OCI-M1 (cell line): ENCODE measurements around the gene HYI.
"Not testable (repeated sequence)": the region's sequence is repeated elsewhere in the genome, so short reads cannot be mapped to it uniquely, and the experiment has no call there.

Source experiments
- DNase-seq: peaks from one replicate; lab custom pipeline; 2025; lab: John Stamatoyannopoulos, UW

Gene HYI, protein sequence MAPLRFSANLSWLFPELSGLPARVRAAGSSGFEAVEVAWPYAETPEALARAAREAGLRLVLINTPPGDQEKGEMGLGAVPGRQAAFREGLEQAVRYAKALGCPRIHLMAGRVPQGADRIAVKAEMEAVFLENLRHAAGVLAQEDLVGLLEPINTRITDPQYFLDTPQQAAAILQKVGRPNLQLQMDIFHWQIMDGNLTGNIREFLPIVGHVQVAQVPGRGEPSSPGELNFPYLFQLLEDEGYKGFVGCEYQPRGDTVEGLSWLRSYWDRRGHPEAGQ

DNA sequence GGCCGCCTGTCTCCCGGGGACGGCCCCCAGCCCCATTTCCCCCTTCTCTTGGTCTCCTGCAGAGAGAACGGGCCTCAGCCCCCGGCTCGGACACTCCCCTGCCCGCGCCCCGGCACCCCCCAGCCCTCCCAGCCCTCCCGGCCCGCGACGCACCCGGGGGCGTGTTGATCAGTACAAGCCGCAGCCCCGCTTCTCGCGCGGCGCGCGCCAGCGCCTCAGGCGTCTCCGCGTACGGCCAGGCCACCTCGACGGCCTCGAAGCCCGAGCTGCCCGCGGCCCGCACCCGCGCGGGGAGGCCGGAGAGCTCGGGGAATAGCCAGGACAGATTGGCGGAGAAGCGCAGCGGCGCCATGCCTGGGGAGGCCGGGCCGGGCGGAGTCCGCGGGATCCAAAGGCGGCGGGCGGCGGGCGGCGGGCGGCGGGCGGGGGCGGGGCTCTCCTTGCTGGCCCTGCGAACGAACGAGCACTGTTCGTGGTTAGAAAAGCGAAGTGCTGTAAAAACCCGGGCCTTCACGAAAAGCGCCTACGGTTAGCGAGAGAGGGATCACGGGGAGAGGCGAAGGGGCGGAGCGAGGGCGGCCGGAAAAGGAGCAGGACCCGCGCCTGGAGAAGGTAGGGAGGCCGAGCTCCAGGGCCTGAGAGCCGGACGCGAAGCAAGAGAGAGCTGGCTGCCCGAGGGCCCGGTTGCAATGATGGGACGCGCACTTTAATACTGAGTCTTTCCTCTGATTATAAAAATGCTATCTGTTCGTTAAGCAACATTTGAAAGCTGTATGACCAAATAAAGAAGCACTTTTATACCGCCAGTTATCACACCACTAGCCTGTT lies at the start of gene HYI:
HYI (minus strand) TSS at position 490 of the 828 bp plus-strand sequence; CDS start at position 352, 138 bp downstream.
- peak; percentile 93 for DNase-seq

DNA sequence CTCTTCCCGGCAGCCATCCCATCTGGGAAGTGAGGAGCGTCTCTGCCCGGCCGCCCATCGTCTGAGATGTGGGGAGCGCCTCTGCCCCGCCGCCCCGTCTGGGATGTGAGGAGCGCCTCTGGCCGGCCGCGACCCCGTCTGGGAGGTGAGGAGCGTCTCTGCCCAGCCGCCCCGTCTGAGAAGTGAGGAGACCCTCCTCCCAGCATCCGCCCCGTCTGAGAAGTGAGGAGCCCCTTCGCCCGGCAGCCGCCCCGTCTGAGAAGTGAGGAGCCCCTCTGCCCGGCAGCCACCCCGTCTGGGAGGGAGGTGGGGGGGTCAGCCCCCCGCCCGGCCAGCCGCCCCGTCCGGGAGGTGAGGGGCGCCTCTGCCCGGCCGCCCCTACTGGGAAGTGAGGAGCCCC lies 48.1 kb upstream of the HYI start:
- DNase-seq, result not testable (repeated sequence)

DNA sequence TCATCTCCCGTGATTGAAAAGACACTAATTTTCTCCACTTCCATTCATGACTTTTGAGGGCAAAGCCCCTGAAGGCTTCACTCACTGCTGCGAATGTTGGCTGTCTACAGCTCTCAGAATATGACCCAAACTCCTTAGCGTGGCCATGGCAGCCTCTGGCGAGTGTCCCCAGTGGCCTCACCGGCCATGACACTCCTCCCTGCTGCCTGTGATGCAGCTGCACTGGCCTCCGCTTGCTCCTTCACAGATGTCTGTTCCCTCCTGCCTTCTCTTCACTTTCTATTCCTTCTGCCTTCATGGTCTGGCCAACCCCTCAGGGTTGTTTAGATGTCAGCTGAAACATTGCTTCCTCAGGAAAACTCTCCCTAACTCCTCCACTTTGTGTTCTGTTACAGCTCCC lies 46.2 kb upstream of the HYI start:
- DNase-seq, result peak; percentile 26

DNA sequence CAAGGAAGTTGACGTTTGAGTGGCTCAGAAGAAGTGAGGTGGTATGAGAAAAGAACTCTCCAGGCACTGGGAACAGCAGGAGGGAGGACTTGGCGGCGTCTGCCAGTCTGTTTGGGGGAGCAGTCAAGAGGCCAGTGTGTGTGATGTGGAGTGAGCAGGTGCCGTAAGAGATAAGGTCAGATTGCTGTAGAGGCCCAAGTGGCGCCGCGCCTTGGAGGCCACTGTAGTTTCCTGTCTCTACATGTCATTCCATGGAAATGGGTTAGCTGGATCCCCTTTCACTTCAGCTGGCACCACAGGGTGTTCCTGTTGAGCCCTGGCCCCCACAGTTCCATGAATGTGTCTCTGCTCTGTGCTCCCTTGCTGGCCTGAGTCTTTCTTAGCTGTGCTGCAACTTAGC lies 41.5 kb upstream of the HYI start:
- no peak for DNase-seq

DNA sequence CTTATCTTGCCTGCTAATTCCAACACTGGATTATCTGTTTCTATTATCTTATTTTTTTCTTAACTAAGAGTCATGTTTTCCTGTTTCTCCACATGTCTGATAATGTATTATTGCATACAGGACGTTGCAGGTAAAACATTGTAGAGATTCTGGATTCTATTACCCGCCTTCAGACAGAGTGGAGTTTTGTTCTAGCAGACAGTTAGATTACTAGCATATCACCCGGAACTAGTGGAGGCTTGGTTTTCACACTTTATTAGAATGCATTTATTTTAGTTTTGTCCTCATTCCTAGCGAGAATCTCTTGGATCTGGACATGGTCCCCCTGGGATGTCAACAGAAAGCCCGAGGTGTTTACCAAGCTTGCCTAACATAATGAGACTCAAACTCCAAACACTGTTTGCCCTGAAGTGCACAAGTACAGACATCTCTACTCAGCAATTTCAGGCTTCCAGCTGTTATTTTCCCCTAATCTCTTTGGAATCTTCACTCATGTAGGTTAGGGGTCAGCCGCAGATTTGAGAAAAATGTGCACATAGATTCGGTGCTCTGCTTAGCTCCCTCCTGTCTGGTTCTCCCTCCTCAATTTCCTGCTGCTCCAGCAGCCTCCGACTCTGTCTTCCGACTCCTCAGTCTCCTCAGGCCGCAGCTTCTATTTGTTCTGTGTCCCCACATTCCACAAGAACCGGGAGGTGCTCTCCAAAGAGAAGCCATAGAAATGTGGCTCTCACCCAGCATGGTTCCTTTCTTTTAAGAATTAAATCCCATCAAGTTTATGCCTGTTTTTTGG lies 40.1 kb upstream of the HYI start:
- DNase-seq, result no peak

DNA sequence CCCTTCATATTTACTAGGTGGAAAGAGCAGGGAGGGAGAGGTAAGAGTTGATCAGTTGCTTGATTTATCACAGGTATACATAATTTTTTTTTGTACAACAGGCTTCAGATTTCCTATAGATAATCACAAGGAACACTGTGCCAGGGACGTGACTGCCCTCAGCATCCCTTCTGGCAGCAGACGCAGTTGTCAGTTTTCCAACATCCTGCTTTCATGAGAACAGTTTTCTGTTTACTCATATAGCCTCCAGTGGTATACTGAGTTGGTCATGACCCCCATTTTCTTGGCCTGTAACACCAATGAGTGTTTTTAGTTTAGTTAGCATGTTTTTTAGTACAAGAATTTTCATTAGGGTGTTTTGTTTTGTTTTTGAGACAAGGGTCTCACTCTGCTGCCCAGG lies 39.1 kb upstream of the HYI start:
- no peak for DNase-seq

DNA sequence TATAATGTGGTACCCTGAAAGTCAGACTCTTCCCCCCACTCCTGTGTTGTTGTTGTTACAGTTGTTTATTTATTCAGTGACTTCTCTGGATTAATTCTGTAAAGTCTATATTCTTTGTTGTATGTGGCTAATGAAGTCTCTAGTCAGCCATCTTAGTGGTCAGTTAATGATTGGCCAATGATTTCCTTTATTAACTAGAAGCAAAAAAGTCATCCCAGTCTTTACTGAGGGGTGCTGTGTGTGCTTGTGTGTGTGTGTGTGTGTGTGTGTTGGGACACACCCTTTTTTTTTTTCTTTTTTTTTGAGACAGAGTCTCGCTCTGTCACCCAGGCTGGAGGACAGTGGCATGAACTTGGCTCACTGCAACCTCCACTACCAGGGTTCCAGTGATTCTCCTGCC lies 37.3 kb upstream of the HYI start:
- DNase-seq, result no peak

DNA sequence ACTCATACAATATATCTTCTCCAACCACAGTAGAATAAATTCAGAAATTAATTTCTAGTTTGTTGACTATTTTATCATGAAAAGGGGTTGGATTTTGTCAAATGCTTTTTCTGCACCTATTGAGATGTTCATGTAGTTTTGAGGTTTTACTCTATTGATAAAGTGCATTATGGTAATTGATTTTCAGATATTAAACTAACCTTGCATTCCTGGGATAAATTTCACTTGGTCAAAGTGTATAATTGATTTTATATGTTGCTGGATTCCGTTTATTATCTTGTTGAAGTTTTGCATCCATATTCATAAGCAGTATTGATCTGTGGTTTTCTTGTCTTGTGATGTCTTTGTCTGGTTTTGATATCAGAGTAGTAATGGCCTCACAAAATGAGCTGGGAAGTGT lies 34.4 kb upstream of the HYI start:
- no peak for DNase-seq

DNA sequence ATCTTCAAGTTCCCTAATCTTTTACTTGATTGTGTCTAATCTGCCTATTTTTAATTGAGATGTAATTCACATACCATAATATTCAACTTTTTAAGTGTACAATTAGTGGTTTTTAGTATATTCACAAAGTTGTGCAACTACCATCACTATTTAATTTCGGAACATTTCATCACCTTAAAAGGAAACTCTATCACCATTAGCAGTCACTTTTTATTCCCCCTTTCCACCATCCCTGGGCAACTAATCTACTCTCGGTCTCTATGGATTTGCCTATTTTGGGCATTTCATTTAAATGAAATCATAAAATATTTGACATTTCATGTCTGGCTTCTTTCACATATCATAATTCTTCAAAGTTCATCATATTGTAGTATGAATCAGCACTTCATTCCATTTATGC lies 30.6 kb upstream of the HYI start:
- DNase-seq, result no peak

DNA sequence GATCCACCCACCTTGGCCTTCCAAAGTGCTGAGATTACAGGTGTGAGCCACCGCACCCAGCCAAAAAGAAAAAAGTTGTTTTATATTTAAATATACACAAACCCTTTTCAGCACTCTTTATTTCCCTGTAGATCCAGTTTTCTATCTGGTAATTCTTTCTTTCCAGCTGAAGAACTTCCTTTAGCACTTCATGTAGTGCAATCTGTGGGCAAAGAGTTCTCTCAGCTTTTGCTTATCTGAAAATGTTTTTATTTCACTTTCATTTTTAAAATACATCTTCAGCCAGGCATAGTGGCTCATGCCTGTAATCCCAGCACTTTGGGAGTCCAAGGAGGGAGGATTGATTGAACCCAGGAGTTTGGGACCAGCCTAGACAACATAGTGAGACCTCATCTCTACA lies 28.5 kb upstream of the HYI start:
- DNase-seq, result peak; percentile 69

DNA sequence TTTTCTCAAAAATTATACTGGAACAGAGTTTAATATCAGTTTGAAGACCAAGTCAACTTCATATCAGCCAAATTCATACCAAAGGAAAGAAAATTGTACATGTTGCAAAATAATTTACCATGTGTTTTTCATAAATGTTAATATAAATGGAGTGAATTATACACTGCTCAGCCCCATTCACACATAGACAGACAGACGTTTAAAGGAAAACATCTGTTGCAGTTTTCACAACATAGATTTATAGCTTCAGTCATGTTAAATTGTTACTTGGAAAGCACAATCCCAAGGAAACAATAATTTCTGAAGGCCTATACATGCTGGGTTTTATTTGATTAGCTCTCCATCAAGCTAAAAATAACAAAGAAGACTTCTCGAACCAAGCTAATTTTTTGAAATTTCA lies 27.8 kb upstream of the HYI start:
- no peak for DNase-seq

DNA sequence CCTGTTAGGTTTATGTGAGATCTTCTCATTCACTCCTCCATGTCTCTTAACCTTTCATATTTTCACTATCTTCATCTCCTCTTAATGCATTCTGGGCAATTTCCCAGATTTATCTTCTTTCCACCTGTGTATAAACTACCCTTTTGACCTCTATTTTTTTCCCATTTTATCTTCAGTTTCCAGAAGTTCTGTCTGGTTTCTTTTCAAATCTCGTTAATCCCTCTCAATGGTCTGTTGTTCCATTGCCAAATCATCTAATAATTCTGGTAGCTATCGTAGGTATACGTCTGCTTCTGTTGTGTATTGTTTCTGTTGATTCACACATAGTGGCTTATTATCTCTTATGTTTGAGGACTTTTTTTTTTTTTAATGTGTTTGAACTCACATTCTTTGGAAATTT lies 25.7 kb upstream of the HYI start:
- no peak for DNase-seq

DNA sequence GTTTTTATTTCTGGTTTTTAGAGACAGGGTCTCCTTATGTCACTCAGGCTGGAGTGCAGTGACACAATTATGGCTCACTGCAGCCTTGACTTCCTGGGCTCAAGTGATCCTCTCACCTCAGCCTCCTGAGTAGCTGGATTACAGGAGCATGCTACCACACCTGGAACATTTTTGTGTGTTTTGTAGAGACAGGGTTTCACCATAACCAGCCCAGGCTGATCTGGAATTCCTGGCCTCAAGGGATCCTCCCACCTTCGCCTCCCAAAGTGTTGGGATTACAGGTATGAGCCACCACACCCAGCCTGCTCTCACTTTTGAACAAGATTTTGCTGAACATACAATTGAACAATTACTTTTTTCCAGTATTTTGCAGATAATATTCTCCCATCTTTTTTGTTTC lies 24.0 kb upstream of the HYI start:
- DNase-seq, result no peak

DNA sequence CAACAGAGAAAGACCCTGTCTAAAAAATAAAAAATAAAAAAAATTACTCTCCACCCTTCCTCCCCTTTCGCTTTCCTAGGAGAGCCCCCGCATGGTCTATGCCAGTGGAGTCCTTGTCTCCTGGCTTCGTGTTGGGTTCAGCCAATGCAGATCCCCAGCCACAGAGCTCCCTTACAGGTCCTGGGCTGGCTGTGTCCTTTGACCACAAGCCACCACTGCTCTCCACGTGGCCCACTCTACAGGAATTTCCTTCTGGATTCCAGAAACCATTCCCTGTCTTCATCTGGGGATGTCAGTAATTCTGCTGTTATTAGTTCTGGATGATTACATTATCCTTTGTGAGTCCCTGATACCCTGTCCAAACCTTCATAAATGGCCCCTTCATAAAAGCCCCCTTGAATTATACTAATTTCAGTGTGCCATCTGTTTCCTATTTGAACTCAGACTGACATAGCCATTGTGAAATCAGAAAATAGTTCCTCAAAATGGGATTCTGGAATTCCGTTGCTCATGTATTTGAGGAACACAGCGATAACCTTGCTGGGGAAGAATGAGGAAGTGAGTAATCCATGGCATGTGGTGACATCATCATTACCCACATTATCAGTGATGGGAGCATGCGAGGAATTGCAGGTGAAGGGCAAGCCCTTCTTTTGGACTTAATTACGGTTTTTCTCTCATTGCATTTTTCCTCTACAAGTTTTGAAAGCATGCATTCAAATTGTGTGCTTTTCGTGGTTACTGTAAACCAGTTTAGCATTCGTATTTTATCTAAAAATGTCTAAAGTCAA lies 22.1 kb upstream of the HYI start:
- not testable (repeated sequence) for DNase-seq

DNA sequence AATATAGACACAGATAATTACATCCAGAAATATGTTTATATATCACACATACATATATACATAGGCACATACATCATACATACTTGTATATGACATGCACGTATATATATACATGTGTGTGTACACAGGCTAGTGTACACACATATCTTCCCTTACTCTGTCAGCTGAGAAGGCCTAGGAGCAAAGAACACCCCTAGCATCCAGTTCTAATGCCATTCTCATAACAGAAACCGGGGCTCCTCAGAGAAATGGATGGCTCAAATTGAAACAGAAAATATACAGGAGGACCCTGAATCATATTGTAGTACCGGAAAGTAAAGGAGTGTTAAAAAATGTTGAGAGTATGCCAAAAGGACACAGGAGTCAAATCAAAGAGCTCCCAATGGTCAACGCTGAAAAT lies 19.7 kb upstream of the HYI start:
- no peak for DNase-seq

DNA sequence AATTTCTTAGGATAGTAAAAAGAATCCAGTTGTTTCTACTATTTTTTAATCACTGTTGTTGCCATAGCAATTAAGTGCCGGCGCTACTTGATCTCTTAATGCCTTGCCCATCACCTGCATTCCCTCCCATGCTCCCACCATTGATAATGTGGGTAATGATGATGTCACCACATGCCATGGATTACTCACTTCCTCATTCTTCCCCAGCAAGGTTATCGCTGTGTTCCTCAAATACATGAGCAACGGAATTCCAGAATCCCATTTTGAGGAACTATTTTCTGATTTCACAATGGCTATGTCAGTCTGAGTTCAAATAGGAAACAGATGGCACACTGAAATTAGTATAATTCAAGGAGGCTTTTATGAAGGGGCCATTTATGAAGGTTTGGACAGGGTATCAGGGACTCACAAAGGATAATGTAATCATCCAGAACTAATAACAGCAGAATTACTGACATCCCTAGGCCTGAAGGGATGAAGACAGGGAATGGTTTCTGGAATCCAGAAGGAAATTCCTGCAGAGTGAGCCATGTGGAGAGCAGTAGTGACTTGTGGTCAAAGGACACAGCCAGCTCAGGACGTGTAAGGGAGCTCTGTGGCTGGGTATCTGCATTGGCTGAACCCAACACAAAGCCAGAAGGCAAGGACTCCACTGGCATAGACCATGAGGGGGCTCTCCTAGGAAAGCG lies 18.9 kb upstream of the HYI start:
- DNase-seq, result not testable (repeated sequence)

DNA sequence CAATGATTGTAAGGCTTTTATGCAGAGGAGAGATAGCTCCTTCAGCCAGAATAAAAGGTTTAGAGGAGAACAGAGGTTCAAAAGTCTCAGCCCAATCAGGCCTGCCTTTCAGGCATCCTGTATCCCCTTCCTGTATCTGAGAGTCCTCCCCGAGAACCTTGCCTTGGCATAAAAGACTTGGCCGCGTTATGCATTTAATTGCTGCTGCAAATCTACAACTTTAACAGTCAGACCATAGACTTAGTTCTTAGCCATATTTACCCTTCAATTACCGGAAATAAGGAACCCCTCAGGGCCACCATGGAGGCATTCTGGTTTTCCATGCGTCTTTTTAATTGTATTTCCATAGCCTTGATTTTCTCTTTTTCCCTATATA lies 18.3 kb upstream of the HYI start:
- DNase-seq, result no peak

DNA sequence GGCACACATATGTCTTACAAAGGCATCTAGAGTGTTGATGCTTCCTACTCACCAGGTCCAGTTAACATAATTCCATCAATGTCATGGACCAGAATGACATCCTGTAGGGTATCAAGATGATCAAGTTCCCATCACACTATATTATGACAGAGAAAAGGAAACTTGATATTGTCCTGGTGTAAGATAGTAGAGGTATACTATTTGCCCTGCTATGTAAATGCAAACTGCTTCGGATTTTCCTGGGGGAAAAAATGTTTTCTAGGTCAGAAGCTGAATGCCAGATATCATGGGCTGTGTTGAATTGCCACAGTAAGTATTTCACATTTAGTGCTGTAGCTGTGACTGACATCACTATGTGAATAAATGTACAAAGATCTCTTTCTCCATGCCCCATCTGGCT lies 16.2 kb upstream of the HYI start:
- DNase-seq, result no peak

DNA sequence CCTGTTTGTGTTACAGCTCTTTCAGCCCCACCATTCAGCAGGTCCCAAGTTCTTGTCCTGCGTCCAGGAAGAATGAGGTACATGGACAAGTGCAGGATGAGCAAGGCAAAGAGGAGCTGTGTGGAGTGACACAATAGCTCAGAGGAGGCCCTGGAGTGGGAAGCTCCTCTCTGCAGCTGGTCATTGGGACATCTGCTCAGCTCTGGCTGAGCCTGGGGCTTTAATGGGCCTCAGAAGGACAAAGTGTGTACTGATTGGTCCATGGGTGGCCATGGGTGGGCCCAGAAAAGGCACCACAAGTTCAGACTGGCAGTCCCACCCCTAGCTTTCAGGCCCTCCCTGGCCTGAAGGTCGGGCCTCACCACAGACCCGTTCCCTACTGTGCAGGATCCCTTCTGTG lies 14.7 kb upstream of the HYI start:
- no peak for DNase-seq

DNA sequence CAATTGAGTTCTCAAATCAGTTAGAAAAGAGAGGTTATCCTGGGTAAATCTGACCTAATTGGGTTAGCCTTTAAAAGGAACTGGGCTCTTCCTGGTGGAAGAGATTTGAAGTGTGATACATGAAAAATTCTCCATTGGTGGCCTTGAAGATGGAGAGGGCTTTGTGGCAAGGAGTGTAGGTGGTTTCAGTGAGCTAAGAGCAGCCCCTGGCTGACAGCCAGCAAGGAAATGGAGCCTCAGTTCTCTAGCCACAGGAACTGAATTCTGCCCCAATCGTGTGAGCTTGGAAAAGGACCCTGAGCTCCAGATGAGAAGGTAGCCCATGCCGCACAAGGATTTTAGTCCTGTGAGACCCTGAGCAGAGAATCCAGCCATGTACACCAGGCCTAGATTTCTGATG lies 12.7 kb upstream of the HYI start:
- DNase-seq, result no peak

DNA sequence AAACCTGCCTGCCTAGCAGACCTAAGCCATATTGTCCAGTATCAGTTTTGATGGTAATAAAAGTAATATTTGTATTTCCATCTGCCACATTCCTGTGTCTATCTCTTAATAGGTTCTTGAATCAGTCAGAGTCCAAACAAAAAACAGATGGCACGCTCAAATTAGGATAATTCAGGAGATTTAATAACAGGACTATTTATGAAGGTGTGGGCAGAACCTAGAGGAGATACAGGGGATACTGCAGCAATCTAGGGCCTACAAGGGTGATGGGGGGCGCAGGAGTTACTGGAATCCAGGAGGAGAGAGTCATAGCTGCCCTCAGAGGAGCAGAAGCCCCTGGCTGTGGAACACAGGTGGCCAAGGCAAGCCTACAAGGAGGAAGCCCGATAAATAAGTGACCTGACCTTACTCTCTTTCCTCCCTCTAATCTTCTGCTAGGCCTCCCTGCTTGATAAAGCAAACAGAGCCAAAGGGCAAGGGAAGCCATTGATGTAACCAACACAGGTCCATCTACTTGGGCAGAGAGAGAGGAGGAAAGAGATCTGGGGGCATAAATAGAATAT lies 11.9 kb upstream of the HYI start:
- no peak for DNase-seq
